8988T (cell line): ENCODE measurements around the gene ANKRD63.

ENCODE experiments used
- DNase-seq: peaks from one replicate; pipeline ENCODE4 v3.0.0; 2011

ANKRD63 gene

DNA sequence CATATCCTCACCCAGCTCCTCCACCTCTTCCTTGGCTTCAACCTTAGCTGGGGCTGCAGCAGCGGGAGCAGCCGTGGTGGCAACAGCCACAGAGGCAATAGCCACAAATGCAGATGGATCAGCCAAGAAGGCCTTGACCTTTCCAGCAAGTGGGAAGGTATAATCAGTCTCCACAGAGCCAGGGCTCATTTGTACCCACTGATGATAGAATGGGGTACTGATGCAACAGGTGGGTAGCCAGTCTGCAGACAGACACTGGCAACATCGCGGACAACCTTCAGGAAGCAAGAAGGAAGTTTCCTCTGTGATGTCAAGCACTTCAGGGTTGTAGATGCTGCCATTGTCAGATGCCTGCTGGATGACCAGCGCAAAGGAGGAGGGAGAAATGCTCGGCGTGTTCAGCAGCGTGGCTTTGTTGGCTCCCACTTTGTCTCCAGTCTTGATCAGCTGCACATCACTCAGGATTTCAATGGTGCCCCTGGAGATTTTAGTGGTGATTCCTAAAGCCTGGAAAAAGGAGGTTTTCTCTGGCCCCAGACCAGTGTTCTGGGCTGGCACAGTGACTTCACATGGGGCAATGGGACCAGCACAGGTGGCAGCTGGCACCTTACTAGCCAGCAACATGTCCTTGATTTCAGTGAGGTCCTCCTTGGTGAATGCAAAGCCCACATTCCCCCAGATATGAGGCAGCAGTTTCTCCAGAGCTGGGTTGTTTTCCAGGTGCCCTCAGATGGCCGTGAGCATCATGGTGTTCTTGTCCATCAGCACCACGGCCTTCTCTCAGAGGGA is 29.7 kb upstream of the ANKRD63 start:
- no peak for DNase-seq

DNA sequence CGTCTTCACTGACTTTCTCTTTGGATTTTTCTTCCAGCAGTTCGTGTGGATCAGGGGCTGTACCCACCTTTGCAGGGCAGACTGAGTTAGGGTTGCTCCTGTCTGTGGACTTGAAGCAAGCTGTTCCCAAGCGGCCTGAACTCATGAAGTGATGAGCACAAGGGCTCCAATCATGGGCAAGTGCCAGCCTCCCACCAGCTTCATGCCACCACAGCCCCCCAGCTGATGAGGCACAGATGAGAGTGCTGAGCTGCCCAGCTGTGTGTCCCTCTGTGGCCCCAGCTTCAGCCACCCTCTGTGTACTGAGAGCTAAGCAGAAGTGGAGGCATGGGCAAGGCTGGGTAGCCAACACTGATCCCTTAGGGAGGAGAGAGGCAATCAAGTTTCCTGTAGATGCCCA is 28.1 kb upstream of the ANKRD63 start:
- no peak for DNase-seq

DNA sequence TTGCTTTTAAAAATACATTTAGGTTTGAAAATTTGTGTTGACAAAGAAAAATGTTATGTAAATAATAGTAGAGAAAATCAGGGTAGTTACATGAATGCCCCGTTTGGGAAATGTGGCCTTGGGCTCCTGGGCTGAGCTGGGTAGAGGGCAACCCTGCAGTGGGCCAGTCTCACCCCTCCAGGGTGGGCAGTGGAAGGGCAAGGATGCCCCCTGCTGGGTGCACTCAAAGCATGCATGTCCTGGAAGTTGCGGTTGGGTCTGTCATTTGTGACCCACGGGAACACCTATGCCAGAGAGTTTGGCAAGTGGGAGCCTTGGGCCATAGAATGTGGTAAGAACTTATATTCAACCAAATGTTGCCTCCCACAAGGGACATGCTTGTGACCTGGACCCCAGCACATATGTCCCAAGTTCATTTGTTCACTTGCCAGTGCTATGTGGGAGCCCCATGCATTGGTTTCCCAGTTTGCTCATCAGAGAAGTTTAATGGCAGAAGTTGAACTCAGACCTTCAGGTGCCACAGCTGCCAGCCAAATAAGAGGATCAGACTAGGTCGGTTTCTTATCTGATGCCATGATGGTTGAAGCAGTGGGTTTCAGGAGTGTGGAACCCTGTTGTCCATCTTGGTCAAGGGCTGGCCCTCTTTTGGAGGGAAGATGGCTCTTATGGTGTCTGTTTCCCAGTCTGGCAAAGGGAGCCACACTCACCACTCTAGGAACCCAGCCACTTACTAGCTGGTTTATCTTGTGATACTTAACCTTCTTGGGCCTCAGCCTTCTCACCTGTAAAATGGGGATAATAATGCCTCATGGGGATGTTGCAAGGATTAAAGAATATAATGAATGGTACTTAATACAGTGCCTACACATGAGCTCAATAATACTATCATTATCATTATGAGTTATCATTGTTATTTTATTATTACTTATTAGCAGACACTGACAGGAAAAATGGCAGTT is 27.4 kb upstream of the ANKRD63 start:
- no peak for DNase-seq

DNA sequence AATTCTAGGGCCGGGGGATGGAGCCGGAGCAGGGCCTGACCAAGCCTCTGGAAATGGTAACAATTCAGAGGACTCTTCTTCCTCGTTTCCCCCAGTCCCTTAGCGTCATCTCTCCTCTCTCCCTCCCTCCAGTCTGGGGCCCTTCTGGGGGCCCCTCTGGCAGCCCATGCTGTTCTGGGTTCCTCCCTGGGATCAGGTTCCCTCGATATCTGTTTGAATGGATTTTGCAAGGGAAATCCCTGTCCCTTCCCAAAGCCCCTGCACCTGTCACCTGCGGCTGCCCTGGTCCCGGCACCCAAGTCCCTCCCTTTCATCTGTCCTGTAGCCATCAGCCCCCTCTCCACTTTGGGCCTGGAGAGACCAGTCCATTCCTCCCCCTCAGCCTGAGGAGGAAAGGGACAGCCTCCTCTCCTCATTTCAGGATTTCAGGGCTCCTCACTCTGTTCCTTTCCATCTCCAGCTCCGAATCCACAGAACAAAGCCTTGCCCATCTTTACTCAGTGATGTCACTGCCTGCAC is 26.5 kb upstream of the ANKRD63 start:
- no peak for DNase-seq

DNA sequence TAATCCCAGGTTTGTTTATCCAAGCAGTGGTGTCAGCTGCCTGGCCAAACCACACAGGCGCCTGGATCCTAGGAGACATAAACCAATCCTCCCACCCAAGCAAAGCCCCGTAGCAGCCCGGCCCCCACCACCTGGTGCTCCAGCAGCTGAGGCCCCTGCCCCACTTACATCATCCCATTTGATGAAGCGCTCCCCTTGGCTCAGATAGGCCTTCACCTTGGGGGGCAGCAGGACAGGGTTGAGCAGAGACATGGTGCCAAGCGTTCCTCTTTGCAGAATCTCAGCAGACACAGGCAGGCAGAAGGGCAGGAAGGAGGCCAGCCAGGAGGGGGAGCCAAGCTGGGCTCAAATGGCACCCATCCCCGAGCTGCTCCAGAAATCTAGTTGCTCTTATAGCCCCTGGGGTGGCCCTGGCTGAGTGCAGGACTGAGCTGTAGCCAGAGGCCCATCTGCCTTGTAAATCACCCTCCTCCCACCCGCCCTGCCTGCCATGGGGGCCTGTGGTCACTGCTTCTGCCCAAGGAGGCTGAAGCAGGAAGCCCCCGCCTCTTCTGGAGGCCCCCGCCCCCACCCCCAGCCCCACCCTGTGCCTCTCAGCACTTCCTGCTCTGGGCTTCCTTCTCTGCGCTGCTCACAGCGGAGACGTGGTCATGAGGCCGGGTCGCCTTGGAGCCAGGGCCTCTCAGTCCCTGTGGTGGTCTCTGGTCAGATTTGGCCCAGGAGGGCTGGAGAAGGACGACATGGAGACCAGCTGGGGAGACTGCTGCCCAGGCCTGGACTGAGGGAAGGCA is 24.8 kb upstream of the ANKRD63 start, which contains the start of gene PLCB2:
Gene PLCB2, minus strand, starts transcription at position 515 of the 791 bp plus-strand sequence. Its CDS starts 263 bp downstream, at position 252.
- DNase-seq: no peak

DNA sequence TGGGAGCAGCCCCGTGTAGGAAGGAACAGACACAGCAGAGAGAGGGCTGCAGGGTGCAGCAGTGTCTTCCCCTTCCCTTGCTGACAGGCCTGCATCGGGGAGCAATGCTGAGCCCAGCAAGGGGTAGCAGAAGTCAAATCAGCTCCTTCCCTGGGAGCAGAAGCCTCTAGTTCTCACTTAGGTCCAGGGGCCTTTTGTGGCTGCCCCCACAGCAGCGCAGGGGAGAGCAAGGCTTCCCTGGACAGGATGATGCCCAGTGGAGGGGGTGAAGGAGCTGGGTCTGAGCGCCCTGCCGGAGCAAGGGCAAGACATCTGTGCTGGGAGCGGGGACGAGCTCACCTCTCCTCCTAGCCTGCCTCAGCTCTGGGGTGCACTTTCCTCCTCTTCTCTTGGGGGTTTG is 24.0 kb upstream of the ANKRD63 start:
- no peak for DNase-seq

DNA sequence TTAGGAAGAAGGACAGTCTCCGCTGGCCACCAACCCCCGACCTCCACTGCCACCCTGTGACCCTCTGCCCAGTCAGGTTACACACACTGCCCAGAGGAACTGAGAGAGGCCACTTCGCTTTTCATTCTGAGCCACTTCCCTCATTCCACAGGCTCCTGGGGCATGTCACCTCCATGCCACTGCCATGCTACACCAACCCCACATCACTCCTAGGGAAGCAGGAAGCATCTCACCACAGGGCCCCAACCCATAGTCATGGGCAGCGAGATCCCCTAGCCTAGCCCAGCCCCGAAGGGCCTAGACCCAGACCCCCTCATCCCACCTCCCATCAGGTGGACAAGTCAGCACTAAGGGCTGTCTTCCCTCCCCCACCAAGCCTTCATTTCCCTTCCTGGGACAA is 23.5 kb upstream of the ANKRD63 start:
- DNase-seq: no peak

DNA sequence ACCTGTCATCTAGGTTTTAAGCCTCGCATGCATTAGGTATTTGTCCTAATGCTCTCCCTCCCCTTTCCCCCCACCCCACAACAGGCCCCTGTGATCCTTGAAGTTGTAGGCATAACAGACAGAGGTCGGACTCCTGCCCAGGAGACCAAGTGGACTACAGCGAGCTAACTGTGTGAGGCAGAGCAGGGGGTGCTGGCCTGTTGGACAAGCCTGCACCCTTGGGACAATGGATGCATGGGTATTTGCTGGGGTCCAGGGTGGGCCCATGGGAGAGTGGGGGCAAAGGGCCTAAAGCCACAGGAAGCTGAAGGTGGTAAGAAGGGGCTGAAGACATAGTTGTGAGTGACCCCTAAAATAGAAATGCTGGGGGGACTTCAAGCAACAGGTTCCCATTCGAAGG is 22.4 kb upstream of the ANKRD63 start:
- DNase-seq: no peak

DNA sequence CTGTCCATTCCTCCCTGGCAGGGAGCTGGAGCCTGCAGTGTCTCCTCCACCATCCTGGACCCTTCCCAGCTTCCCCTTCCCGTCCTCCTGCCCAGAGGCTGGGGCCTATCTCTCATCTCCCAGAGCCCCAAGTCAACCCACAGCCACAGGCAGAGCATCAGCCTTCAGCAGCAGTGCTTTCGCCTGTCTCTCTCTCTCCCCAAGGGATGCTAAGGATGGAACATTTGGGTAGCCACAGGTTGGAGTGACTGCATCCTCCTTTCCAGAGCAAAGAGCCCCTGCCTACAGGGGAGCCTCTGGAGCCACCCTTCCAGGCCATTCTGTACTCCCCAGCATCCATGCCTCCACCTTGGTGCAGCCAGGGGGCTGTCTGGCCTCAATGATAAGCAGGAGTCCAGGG is 20.7 kb upstream of the ANKRD63 start:
- no peak for DNase-seq

DNA sequence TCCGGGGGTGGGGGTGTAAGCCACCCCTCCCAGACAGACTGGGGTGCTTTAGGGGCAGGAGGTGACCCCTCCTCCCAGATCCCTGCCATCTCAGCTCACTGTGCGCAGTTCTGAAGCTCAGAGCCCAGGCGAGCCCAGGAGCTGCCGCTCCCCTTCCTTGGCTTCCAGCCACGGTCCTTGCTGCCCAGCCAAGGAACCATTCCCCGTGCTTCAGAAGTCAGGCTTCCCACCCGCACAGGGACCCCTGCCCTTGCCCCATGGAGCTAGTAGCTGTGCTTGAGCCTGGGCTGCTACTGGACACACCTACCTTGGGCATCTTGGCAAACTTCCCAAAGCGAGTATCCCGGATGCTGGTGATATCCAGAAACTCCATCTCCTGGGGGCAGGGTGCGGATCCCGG is 20.1 kb upstream of the ANKRD63 start:
- DNase-seq: no peak

DNA sequence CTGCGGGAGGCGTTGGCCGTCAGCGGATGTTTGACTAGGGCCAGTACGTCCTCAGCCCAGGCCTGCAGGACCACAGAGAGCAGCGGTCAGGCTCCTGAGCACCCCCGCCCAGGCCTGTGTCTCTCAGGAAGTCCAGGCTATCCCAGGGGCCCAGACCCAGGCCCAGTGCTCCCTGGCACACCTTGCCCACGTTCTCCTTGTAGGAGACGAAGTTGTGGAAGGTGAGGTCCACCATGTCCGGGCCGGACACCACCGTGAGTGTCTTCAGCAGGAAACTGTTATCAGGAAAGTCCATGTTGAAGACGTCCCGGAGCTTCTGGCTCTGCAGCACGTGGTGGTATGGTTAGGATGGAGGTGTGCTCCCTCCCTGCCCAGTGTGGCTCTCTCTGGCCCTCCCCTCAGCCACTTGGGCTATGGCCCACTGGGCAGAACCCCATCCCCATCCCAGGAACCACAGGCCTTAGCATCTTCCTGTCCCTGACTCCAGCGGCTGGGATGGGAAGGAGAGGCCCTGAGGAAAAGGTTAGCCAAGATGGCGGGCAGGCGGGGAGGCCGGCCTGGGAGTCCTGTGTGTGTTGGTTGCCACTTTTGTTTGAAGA is 19.5 kb upstream of the ANKRD63 start:
- DNase-seq: no peak

DNA sequence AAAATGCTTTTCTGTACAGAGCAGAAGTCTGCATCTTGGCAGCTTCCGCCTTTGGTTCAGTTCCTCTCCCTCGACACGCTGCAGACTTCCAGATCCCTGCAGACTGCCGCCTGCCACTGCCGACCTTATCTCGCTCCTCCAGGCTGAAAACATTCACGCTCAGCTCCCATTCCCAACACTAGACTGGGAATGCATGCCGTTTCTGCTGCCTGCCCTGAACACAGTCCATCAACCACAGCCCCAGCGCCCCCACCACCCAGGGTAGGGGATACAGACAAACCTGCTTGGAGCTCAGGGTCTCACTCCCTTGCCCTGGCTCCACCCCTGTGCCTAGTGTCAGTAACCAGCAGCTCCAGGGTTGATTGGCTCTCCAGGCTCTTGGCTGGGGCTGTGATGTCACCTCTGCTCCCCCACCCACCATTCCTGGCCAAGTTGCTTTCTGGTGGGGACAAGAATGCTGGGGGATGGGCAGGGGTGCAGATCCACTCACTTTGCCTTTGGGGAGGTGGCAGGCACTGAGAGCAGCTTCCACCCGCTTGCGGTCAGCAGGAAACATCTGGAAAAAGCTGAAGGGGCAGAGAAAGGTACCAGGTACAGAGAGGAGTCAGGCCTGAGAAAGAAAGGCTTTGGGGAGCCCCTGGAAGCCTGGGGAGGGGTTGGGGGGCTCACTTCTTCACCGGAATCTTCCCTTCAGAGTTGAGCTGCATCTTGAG is 18.8 kb upstream of the ANKRD63 start:
- DNase-seq: no peak

DNA sequence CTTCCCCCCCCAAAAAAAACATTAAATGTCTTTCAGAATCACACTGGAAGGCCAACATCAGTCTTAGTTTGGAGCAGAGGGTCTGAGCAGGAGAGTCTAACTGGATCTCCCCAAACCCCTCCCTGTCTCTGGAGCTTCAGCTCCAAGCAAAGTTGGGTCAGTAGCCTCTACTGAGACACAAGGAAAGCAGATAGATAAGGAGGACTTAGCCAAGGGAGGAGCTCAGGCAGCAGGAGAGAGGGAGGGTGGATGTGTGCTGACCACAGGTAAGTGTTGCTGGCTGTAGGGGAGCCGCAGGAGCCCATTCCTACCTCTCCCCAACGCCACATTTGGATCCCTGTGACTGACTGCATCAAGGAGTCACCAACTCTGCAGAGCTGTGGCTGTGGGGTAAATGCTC is 17.9 kb upstream of the ANKRD63 start:
- no peak for DNase-seq

DNA sequence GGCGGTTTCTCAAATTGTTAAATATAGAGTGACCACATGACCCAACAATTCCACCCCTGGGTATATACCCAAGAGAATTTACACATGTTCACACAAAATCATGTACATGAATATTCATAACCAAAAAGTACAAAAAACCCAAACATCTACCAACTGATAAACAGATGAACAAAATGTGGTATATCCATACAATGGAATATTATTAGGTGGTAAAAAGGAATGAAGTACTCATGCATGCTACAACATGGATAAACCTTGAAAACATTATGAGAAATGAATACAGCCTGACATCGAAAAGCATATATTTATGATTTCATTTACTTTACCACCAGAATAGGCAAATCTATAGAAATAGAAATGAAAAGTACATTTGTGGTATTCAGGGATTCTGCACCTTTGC is 17.5 kb upstream of the ANKRD63 start:
- no peak for DNase-seq

DNA sequence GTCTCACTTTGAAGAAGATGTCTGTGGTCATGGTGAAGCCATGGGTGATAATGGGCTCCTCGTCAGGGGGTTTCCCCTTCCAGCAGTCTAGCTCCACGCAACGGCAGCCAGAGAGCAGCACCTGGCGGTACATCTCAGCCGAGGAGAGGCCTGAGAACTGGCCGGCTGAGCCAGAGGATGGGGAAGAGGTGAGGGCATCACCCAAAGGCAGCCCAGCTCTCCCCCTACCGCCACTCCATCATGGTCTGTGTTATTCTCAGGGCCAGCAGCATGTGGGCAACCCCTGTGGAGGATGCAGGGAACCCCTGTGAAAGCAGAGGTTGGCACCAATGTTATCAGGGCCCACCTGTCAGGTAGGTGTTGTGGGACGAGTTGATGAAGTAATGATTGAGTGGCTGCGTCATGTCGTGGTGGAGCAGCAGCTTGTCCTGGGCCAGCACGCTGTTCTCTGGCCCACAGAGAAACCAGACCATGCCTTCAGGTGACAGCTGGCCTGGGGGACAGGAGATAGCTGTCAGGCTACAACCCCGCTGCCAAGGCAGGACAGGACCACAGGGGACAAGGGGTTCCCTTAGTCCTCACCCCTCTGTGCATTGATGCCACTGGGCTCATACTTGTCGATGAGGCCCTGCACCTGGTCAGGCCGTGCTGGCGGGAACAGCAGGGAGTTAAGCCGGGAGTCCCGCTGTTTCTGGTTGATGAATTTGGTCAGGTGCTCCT is 15.5 kb upstream of the ANKRD63 start:
- no peak for DNase-seq

DNA sequence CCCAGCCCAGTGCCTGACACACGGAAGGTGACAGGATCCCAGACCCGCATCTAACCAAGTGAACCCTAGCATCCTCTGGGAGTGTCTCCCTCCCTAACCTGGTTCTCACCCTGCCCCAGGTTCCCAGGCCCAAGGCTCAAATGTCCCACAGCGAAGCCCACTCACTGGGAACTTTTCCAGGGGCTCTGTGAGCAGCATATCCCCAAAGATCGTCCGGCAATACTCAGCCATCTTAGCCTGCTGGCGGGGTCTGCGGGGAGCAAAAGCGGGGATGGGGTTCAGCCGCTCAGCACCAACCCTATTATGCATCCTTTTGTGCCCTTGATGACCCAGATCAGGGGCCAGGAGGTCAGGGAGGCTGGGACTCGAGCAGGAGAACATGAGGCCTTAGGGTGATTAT is 14.5 kb upstream of the ANKRD63 start:
- no peak for DNase-seq

DNA sequence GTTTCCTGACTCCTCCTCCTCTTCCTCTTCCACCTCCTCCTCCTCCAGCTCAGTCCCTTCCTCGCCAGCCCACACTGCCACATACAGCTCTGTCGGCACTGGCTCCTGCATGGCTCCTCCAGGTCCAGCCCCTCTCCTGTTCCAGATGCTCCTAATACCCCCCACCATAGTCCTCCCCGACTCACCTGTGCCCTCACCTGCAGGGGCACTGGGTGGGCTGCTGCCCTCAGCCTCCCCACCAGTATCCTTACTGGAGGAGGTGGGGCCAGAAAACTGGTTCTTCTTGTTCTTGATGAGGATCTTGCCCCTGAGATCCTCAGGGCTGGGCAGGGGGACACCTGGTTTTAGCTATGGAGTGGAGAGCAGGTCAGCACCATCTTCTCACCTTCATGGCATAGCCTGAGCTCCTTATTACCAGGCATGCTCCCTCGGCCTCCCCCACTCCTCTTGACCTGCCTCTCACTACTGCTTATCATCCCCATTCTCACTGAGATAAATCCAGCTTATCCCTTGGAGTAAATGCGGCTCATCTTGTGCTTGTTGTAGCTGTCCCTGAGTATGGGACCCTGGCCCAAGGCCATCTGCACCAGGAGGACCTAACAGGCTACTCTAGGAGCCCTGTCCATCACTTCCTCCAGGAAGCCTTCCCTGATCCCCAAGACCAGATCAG is 13.8 kb upstream of the ANKRD63 start:
- DNase-seq: no peak

DNA sequence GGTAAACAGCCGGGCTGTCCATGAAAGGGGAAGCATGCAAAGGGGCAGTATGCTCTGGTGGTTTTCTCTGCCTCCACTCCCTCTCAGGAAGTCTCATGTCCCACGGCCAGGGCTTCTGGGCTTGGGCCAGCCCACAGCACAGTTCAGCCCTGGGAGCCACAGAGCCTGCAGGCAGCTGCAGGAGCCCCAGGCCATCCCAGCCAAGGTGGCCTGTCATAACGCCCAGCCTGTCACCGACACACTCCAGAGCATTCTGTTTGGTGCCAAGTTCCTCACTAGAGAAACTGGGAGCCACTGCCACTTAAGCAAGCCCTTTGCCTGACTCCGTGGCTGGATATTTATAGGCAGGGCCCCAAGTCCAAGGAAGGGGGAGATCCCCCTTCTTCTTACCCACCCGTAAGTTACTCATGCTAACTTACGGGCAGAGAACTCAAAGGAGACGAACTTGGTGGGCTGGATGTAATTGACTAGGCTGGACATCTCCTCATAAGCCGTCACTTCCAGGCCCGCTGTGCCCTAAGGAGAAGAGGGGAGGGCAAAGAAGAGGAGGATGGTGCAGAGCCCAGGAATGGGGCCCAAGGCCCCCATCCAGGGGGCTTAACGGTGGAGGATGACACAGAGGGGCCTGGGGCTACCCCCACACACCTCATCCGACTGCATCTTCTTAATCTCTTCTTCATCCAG is 13.2 kb upstream of the ANKRD63 start:
- DNase-seq: no peak

DNA sequence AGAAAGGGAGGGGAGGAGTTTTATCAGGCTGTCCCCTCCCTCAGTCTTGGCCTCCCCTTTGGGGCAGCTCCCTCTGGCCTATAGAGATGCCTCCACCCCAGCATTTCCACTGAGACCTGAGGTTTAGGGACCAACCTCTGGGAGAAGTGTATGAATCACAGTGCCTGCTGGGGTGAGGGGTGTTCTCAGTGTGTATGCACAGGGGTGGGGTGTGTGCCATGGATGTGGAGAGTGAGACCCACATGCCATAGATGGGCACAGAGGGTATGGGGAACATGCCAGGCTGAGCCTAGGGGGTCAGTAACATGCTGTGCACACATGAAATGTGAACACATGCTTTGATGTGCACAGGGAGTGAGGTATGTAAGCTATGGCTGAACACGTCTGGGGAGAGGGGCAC is 12.4 kb upstream of the ANKRD63 start:
- no peak for DNase-seq
